Gastroesophageal sphincter (tissue), 4 donors: ENCODE measurements around the gene PCDHA2. TPM values are rescaled to one million over a fixed set of nuclear protein-coding genes. Genes with fewer than 3 reads are reported as not detected.
"Not testable (repeated sequence)": the region's sequence is repeated elsewhere in the genome, so short reads cannot be mapped to it uniquely, and the experiment has no call there.

Source experiments
- ATAC-seq: fragments of 150-250 bp; one replicate; pipeline ENCODE4 v1.9.1; 2016; ENCODE audit warnings: mild to moderate bottlenecking, moderate library complexity
- H3K27ac ChIP-seq, 4 donors: fragments of 200-600 bp; sonication (generic) in 3 of 4; 1 replicate in 3 of 4; 2 replicates in 1 of 4; pipeline ENCODE4 v1.5.1; 2016 to 2019
- H3K27me3 ChIP-seq: fragments of 200-600 bp; sonication (generic); one replicate; pipeline ENCODE4 v1.5.1; 2019
- H3K36me3 ChIP-seq, 2 donors: fragments of 200-600 bp; sonication (generic); one replicate each; pipeline ENCODE4 v1.5.1; 2019; ENCODE audit warnings: control low read depth in 1 of 2
- H3K4me1 ChIP-seq, 3 donors: fragments of 200-600 bp; sonication (generic); 1 replicate in 2 of 3; 2 replicates in 1 of 3; pipeline ENCODE4 v1.5.1; 2016 to 2019; ENCODE audit warnings: control low read depth in 2 of 3
- H3K4me3 ChIP-seq, 2 donors: fragments of 200-600 bp; sonication (generic); one replicate each; pipeline ENCODE4 v1.5.1; 2019; ENCODE audit warnings: mild to moderate bottlenecking in 1 of 2, moderate library complexity in 1 of 2
- H3K9me3 ChIP-seq, 3 donors: fragments of 200-600 bp; sonication (generic); one replicate each; pipeline ENCODE4 v1.5.1; 2017 to 2019; ENCODE audit warnings: control low read depth in 2 of 3
- CTCF ChIP-seq, 4 experiments: fragments of 200-600 bp in 2 of 4; fragments of 450-650 bp in 2 of 4; sonication (generic) in 1 of 4; IDR thresholded peaks; one replicate each; pipeline ENCODE4 v1.5.1; 2017 to 2019; ENCODE audit warnings: antibody characterized with exemption in 4 of 4, mild to moderate bottlenecking in 2 of 4, moderate library complexity in 2 of 4
- EP300 ChIP-seq: sonication (generic); formaldehyde crosslinking; IDR thresholded peaks from one replicate; pipeline ENCODE4 v1.6.1; 2017; ENCODE audit warnings: antibody characterized with exemption, mild to moderate bottlenecking
- POLR2A ChIP-seq, 2 donors: fragments of 450-650 bp; IDR thresholded peaks; one replicate each; pipeline ENCODE4 v1.6.1; 2017; ENCODE audit warnings: antibody characterized with exemption in 2 of 2, mild to moderate bottlenecking in 2 of 2, moderate library complexity in 1 of 2
- POLR2AphosphoS5 ChIP-seq: sonication (generic); formaldehyde crosslinking; IDR thresholded peaks from one replicate; pipeline ENCODE4 v1.6.1; 2017; ENCODE audit warnings: antibody characterized with exemption
- WGBS, 2 donors: methylation state at CpG; one replicate each; pipeline ENCODE4 v1.1.5; 2018; ENCODE audit warnings: low coverage in 1 of 2; 5-methylcytosine and 5-hydroxymethylcytosine counted together
- total RNA-seq, 4 donors: library from RNA; depleted of rRNA; stranded (reverse); fragments of >200 nt; gene quantifications; one replicate each; pipeline ENCODE4 v1.1.0, GENCODE V29; 2016

Gene PCDHA2
- total RNA-seq, 4 donors from 2014 or later: 0.19 to 0.27 TPM; not detected in 2

- H3K4me3 ChIP-seq: no peak overlapping the region
- H3K27me3 ChIP-seq: peaks cover 58% of the 10 kb centered on the region
- no CpG with 5 or more reads among the region's 53 CpGs for WGBS, 2 donors
- no peak overlapping the region for H3K27ac ChIP-seq
- TF ChIP-seq POLR2AphosphoS5: no peak
- no peak for TF ChIP-seq POLR2A (IDR thresholded peaks at IDR 0.05)
- no peak for TF ChIP-seq CTCF (IDR thresholded peaks at IDR 0.05)
- no peak for TF ChIP-seq EP300
- H3K4me1 ChIP-seq: no peaks in the 10 kb centered on the region
- H3K9me3 ChIP-seq: peaks cover 0 to 55% (median 3%) of the 10 kb centered on the region in 3 donors
- no peaks in the 10 kb centered on the region for H3K36me3 ChIP-seq
- no peak for ATAC-seq
These were observed 8.2 kb downstream of the PCDHA2 start for GRCh38 chr5:140802781-140803271.

GRCh38 chr5:140806834-140807775 is 12.5 kb downstream of the PCDHA2 start, which contains the start of gene PCDHA4:
Gene PCDHA4, plus strand, starts transcription at chr5:140807068.
- Histone ChIP-seq H3K27me3 (peaks cover 59% of the 10 kb centered on the region), H3K9me3 (peaks cover 0 to 76% (median 0%) of the 10 kb centered on the region in 3 donors), H3K4me1 (no peaks in the 10 kb centered on the region), H3K4me3 (peak within 1 kb of the TSS; percentile 21 to 40), H3K36me3 (no peaks in the 10 kb centered on the region), H3K27ac (peak within 1 kb of the TSS in 2 of 4 donors; percentile 19 to 53)
- TF ChIP-seq CTCF (IDR thresholded peaks at IDR 0.05) (peak in 1 of 4 experiments; percentile 48), POLR2A (IDR thresholded peaks at IDR 0.05) (no peak), POLR2AphosphoS5 (no peak), EP300 (no peak)
- ATAC-seq: no peak
- WGBS, 2 donors: 20 to 35% methylated on average over 8 to 9 of the region's 47 CpGs

GRCh38 chr5:140808241-140808888 is 13.7 kb downstream of the PCDHA2 start:
- H3K4me1 ChIP-seq, H3K4me3 ChIP-seq, ATAC-seq, H3K27ac ChIP-seq, H3K36me3 ChIP-seq: not testable (repeated sequence)
- Histone ChIP-seq H3K9me3 (peaks cover 0 to 63% (median 0%) of the 10 kb centered on the region in 3 donors), H3K27me3 (peaks cover 47% of the 10 kb centered on the region)
- WGBS, 2 donors: 50 to 69% methylated on average over 4 to 6 of the region's 62 CpGs

GRCh38 chr5:140808889-140809291 is 14.2 kb downstream of the PCDHA2 start:
- no peak overlapping the region for H3K27ac ChIP-seq
- H3K4me1 ChIP-seq: no peaks in the 10 kb centered on the region
- peaks cover 0 to 58% (median 0%) of the 10 kb centered on the region in 3 donors for H3K9me3 ChIP-seq
- peaks cover 46% of the 10 kb centered on the region for H3K27me3 ChIP-seq
- TF ChIP-seq CTCF (IDR thresholded peaks at IDR 0.05) (no peak), POLR2A (IDR thresholded peaks at IDR 0.05) (no peak), POLR2AphosphoS5 (no peak), EP300 (no peak)
- H3K36me3 ChIP-seq: no peaks in the 10 kb centered on the region
- no peak for ATAC-seq
- 78% methylated on average over 12 of the region's 43 CpGs; no CpG with 5 or more reads in 1 of the 2 donors for WGBS, 2 donors
- no peak overlapping the region for H3K4me3 ChIP-seq
